NCI-H510A (cell line): Measurements from ENCODE around the gene EEF1B2.
"Not testable (repeated sequence)": the region's sequence is repeated elsewhere in the genome, so short reads cannot be mapped to it uniquely, and the experiment has no call there.

Experiments
- DNase-seq: peaks from one replicate; lab custom pipeline; 2025; lab: John Stamatoyannopoulos, UW

Gene EEF1B2

DNA sequence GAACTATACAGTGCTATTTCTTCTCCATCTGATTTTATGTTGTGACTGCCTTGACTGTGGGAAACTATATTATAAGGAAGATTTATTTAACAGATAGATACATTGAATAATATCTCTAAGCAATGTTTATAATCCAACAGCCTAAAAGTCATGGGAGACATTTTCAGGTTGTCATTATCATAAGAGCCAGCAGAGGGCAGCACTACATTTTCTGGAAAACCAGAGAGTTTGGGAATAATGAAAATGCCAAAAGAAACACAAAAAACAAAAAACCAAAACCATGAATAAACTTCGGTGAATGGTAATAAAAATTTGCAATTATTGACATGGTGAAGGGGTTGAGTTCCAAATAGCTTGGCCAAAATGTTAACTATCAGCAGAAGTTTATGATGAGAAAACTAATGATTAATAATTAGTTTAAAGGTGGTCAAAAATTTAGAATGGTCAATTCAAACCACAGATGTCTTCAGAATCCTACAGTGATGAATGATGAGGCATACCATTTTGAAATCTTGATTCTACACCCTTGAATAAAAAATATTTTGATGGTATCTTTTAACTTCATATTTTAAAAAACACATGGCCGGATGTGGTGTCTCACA, 4.7 kb downstream of the EEF1B2 start:
- no peak for DNase-seq

DNA sequence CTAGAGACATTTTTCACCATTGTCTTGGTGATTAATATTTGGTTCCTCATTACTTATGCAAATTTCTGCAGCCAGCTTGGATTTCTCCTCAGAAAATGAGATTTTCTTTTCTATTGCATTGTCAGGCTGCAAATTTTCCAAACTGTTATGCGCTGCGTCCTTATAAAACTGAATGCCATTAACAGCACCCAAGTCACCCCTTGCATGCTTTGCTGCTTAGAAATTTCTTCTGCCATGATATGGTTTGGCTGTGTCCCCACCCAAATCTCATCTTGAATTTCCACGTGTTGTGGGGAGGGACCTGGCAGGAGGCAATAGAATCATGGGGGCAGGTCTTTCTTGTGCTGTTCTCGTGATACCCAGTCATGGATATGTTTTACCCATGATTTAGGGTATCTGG, 8.5 kb downstream of the EEF1B2 start:
- DNase-seq = not testable (repeated sequence)

DNA sequence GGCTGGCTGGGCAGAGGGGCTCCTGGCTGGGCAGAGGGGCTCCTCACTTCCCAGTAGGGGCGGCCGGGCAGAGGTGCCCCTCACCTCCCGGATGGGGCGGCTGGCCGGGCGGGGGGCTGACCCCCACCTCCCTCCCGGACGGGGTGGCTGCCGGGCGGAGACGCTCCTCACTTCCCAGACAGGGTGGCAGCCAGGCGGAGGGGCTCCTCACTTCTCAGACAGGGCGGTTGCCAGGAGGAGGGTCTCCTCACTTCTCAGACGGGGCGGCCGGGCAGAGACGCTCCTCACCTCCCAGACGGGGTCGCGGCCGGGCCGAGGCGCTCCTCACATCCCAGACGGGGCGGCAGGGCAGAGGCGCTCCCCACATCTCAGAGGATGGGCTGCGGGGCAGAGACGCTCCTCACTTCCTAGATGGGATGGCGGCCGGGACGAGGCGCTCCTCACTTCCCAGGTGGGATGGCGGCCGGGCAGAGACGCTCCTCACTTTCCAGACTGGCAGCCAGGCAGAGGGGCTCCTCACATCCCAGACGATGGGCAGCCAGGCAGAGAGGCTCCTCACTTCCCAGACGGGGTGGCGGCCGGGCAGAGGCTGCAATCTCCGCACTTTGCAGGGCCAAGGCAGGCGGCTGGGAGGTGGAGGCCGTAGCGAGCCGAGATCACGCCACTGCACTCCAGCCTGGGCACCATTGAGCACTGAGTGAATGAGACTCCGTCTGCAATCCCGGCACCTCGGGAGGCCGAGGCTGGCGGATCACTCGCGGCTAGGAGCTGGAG, 12.1 kb downstream of the EEF1B2 start:
- not testable (repeated sequence) for DNase-seq

DNA sequence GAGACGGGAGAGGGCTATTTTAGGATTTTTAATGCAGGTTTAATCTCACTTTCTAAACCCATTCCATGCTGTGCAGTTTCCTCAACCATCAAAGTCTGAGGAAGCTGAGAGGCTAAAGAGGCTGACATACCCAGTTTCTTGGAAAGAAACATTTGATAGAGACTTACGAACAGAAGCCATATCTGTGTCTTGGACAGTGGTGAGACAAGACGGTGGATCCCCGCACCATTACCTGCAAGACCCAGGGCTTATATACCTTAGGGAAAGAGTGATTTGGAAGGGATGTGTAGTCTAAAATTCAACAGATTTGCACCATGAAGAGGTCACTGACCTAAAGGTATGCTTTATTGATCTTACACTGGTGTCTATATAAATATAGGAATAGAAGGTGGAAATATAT, 13.5 kb downstream of the EEF1B2 start:
- no peak for DNase-seq

DNA sequence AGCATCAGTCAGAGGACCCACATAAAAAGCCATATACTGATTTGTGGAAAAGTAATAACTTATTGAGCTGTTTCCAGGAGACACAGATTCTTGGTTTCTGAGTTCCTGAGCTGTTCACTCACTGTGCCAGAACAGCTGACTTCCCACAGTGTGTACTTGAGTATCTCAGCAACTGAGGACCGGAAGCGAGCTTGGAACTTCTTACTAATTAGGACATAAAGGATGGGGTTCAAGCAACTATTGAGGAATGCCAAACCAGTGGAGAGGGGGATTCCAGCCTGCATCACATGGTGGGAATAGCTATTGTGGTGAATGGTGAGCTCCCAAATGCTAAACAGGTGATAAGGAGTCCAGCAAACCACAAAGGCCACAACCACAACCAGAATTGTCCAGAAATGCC, 16.4 kb downstream of the EEF1B2 start:
- DNase-seq = no peak

DNA sequence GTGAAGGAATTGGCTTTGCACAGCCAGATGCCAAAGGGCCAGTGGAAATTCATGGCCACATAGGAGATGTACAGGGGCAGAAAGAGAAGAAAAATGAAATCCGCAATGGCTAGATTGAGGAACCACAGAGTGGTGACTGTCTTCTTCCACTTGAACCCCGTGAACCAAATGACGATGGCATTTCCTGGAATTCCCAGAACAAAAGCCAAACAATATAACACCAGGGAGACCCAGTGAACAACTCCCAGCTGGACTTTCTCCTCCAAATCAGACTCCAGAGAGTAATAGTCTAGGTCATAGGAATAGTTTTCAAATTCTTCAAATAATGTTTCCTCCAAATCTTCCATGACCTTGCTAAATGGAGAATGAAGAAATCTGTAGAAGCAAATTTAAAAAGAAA, 17.2 kb downstream of the EEF1B2 start:
- DNase-seq = no peak

DNA sequence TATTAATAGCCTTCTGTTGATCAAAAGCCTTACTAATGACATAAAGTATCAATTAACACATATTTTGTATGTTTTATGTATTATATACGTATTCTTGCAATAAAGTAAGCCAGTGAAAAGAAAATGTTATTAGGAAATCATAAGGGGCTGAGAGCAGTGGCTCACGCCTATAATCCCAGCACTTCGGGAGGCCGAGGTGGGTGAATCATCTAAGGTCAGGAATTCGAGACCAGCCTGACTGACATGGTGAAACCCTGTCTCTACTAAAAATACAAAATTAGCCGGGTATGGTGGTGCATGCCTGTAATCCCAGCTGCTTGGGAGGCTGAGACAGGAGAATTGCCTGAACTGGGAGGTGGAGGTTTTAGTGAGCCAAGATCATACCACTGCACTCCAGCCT, 21.8 kb downstream of the EEF1B2 start:
- not testable (repeated sequence) for DNase-seq

DNA sequence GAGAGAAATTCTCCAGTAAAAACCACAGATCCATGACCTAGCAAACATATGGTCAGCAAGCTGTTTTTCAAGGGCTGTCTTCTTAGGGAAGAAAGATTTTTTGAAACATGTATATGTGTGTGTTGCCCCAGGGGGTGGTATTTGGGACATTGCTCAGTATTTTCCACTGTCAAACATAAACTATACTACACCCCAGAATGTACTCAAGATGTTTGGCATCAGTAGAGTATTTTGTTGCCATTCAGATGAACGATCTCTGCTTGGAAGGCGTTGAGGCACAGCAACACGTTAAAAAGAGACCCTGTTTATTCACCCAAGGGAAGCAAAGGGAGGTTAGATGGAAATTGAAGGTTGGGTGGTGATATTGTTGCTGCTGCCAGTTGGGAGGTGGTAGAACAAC, 30.0 kb downstream of the EEF1B2 start:
- no peak for DNase-seq

DNA sequence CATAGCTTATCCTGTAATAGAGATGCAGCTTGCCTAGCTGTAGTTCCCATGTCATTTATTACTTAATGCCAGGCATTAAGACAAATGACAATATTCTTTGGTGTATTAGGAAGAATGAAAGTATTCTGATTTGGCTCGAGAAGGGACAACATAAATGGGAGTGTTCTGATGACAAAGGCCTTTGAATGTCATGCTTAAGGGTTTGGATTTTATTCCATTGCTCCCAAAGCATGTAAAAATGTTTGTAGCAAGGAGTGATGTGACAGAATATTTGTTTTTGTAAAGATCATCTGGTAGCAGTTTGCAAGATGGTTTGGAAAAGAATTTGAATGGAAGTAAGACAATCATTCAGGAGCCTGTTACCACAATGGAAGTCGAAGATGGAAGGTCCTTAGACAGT, 30.4 kb downstream of the EEF1B2 start:
- DNase-seq = no peak

DNA sequence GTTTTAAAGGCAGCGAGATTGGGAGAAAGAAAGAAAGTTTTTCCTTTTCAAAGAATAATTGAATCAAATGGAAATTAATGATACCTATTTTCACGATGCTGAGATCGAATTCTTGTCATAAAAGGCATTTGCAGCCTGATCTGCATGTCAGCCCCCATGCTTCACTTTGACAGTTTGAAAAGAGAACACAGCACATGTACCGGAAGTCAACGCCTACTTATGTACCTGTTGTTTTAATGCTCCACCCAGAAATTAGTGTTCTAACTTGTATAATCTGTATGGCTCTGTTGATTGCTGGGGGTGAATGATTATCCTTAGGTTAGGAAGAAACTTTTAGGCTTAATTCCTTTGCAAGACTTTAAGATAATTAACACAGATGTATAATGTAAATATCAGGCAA, 31.0 kb downstream of the EEF1B2 start:
- no peak for DNase-seq

DNA sequence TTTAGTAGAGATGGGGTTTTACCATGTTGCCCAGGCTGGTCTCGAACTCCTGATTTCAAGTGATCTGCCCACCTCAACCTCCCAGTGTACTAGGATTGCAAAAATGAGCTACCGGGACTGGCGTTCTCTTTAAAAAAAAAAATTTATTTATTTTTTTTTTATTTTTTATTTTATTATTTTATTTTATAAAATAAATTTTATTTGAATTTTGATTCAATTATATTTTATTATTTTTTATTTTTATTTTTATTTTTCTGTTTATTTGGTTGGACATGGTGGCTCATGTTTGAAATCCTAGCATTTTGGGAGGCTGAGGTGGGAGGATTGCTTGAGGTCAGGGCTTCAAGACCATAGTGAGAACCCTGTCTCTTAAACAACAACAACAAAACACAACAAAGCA, 32.5 kb downstream of the EEF1B2 start:
- DNase-seq = no peak

DNA sequence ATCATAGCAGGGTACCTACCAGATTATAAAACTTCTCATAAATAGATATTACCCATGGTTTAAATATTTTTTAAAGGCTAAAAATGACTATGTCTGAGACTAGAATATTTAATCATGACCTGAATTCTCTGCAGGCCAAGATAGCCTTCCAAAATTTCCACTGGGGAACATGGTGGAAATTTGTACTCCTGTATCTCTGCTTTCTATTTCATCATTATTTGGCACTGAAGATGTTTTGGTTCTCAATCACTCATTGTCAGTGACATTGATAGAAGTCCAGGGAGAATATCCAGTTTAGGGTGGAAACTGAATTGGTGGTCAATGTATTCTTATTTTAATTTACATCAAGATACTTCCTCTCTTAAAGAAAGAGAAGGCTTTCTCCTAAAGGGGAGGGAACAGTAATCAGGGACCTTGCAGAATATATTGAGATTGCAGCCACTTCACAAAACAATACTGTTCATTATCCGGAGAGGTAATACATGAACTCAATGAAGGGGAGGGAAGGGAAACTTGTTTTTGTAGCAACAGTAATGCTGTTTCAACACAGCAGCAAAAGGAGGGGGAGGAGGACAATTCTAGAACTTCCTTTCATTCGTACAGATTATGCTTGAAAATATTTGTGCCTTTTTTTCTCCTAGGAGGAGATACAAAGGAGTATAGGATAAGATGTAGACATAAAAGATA, 34.1 kb downstream of the EEF1B2 start:
- no peak for DNase-seq

DNA sequence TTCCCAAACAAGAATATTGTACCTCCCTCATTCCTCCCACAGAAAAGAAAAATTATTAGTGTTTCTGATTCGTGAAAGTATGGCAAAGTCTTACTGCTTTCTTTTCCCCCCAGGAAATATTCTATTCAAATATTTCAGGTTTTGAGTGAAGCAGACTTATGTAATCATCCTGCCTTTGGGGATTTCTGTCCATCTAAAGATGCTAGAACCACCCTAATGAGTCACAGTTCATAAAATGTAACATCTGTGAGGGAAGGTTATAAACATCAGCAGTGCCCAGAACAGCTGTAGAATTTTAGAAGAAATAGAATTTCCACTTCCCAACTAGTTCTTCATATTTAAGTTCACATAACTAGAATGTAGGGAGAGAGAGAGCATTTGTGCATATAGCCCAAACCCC, 39.0 kb downstream of the EEF1B2 start:
- no peak for DNase-seq

DNA sequence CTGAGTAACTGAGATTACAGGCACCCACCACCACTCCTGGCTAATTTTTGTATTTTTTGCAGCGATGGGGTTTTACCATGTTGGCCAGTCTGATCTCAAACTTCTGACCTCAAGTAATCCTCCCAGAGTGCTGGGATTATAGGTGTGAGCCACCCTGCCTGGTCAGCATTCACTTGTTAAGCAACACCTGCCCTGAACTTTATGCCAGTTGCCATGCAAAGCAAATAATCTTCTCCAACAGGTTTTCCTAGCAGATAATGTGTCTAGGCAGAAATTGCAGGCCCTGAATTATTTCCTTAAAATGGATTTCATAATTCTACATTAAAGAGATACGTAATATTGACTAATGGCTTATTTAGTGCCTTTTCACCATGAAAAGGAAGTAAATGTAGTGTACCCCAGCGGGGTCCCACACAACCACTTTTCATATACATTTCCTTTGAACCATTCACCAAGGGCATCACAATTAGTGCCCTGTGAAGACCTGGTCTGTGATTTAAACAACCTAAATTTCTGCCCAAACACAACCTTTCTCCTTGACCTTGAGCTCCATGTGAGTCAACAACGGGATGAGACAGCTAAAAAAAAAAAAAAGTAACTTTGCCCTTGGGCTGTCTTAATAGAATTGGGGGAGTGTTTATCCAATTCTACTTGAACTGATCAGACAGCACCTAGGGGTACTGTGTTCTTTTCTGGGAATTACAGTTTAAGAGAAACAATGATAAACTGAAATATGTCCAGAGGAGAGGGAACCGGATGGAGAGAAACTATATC, 41.6 kb downstream of the EEF1B2 start:
- DNase-seq = no peak

DNA sequence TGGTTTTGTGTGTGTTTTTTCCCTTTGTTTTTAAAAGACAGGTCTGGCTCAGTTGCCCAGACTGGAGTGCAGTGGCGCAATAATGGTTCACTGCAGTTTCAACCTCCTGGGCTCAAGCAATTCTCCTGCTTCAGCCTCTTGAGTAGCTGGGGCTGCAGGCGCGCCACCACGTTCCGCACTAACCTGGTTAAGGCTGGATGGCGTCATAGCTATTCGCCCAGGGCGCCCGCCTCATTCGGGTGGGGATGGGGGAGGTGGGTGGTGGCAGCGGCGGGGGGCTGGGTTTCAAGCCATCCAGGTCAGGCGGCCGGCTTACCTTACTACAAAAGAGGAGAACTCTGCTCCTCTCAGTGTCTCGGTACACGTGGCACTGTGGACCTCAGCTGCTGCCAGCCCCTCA, 42.8 kb downstream of the EEF1B2 start:
- no peak for DNase-seq

DNA sequence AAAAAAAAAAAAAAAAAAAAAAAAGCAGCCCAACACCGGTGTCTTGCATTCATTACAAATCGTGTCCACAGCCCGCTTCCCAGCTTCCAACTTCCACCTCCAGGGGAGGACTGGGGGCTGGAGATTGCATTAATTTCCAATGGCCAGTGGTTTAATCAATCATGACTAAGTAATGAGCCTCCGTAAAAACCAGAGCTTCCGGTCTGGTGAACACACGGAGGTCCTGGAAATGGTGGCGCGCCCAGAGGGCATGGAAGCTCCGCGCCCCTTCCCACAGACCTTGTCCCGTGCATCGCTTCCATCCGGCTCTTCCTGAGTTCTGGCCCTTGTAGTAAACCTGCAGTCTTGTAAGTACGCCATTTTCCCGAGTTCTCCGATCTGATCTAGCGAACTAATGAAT, 43.6 kb downstream of the EEF1B2 start:
- DNase-seq = no peak

DNA sequence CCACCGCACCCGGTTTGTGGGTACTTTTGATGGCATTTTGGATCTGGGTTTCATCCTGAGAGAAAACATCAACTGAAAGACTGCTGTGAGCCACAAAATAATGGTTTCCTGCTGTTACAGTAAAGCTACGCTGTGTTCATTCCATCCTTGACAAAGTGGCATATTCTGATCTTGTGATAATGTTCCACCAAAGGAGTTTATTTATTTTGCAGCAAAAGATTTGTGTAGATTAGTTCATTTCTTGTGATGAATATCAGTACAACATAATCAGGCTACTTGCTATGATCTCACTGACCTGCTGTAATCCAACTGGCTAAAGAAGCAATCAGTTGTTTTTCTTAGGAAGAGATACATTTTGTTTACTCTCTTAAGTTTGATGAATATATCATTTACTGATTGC, 45.0 kb downstream of the EEF1B2 start:
- no peak for DNase-seq

DNA sequence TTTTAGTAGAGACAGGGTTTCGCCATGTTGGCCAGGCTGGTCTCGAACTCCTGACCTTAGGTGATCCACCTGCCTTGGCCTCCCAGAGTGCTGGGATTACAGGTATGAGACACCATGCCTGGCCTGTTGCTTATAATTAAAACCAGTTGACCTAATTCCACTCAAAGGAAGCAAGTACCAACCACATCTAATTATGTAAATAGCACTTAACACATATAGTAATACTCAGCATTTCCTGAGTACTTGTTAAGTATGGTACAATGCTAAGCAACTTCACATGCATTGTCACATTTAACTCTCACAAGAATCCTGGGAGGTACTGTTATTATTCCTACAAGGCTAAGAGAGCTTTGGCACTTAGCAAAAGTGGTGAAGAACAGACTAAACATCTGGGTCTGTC, 47.6 kb downstream of the EEF1B2 start:
- not testable (repeated sequence) for DNase-seq

DNA sequence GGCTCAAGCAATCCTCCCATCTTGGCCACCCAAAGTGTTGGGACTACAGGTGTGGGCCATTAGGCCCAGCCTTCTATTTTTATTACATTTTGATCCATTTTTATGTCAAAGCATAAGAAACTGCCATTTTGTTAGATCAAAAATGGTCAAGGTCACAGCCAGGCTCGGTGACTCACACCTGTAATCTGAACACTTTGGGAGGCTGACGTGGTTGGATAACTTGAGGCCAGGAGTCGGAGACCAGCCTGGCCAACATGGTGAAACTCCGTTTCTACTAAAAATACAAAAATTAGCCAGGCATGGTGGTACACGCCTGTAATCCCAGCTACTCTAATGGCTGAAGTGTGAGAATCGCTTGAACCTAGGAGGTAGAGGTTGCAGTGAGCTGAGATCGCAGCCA, 49.2 kb downstream of the EEF1B2 start:
- no peak for DNase-seq

DNA sequence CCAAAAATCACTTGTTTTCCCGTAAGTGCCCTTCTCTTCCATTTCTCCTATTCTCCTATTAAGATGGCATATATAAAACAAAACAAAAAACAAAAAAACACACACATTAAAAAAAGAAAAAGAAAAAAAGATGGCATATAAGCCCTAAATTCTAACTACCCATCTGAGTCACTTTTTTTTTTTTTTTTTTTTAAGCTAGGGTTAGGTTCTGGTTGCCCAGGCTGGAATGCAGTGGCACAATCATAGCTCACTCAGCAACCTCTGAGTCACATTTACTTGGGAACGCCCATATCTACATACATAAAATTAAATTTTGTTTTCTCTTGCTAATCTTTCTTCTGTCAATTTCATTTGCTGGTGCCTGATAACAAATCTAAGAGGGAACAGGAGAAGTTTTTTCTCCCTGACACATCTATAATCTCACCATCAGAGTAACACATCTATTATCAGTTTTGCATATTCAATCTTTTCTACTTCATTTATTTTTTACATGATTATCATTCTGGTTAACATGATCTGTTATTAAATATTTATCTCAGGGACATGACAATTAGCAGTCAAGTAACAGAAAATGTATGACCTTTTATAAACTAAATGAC, 52.1 kb downstream of the EEF1B2 start:
- DNase-seq = no peak
